Measurements from ENCODE around the gene RPA3. TPM values are rescaled to one million over a fixed set of nuclear protein-coding genes. Genes with fewer than 3 reads are reported as not detected.

Gene RPA3
- total RNA-seq, 1 experiment from 2014 or later: 108 TPM

DNA sequence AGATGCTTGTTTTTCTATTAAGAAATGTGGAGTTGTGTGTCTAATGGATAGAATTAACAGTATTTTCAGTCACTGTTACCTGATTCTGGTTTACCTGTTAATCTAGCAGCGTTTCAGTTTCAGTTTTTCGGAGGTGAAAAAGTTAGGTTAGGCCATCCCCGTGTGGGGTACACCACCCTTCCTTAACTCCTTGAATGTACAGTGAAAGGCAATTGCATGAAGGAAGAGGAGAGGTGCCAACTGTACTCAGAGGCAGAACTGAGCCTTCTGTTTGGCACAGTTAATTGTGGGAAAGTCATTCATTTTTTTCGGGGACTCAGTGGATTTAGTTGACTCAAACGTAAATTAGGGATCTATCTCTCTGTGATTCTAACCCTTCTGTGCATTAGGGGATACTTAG, 35.5 kb downstream of the RPA3 start:
- H3K14ac ChIP-seq (ENCODE audit: insufficient read depth, low read length): no peak overlapping the region
- no CpG with 5 or more reads among the region's 5 CpGs for WGBS (ENCODE audit: extremely low coverage, insufficient read length, low lambda C conversion rate)
- Mint-ChIP-seq H3K4me1 (0 out of 4 replicates have a peak, but pooled peaks cover 0 to 9% of the 10 kb centered on the region in 2 experiments), H3K27ac (peak overlapping the region in 2 of 3 experiments; percentile 49 to 78; a peak in 2 of 7 replicates), H3K36me3 (ENCODE audit: insufficient read depth in 1 of 3, low read depth in 3 of 3) (peaks cover 2 to 3% (median 2%) of the 10 kb centered on the region in 3 experiments; a peak in 4 of 7 replicates), H3K9me3 (peaks cover 2% of the 10 kb centered on the region in 2 experiments; a peak in 4 of 5 replicates), H3K4me3 (no peak overlapping the region), H3K27me3 (ENCODE audit: low read depth) (no peaks in the 10 kb centered on the region)
- DNase-seq: no peak
- no peak overlapping the region for H4K8ac ChIP-seq (replicated peaks; ENCODE audit: insufficient read length, low read depth, low read length)
- no peak overlapping the region for H3K18ac ChIP-seq (ENCODE audit: insufficient read length, low read depth, low read length)
- H2BK20ac ChIP-seq (ENCODE audit: low read depth, low read length, poor library complexity, severe bottlenecking): no peak overlapping the region
- H3K23ac ChIP-seq (ENCODE audit: insufficient read length, low read depth, low read length): no peak overlapping the region
- H3K9me3 ChIP-seq (ENCODE audit: control insufficient read depth, low read depth, low read length): no peaks in the 10 kb centered on the region
- H3K4me2 ChIP-seq (ENCODE audit: insufficient read depth, insufficient read length, low read length): no peak overlapping the region
- no peak overlapping the region for H2AFZ ChIP-seq (ENCODE audit: low read length)
- no peaks in the 10 kb centered on the region; the same call in 1 of the 2 replicates for H3K4me1 ChIP-seq (ENCODE audit: insufficient read depth, low read length)
- no peak overlapping the region for H2BK5ac ChIP-seq (ENCODE audit: insufficient read length, low read length)
- no peak overlapping the region for H2BK12ac ChIP-seq (ENCODE audit: insufficient read length, low read depth, low read length)
- no peaks in the 10 kb centered on the region for H3K27me3 ChIP-seq (ENCODE audit: insufficient read depth, low read length)
- no peaks in the 10 kb centered on the region for H3K23me2 ChIP-seq (ENCODE audit: insufficient read length, low read depth, low read length, poor library complexity, severe bottlenecking)
- H3K56ac ChIP-seq (ENCODE audit: insufficient read length, low read depth, low read length): no peak overlapping the region
- H3K4ac ChIP-seq (ENCODE audit: low read depth, low read length): no peak overlapping the region
- H3K9ac ChIP-seq (ENCODE audit: extremely low read depth, insufficient read length, low read length): no peak overlapping the region
- no peak overlapping the region for H3K27ac ChIP-seq (ENCODE audit: insufficient read length, low read depth, low read length)
- H4K5ac ChIP-seq (ENCODE audit: insufficient read length, low read depth, low read length): no peak overlapping the region
- H3K79me1 ChIP-seq (ENCODE audit: insufficient read depth, low read depth, low read length, poor library complexity, severe bottlenecking): no peaks in the 10 kb centered on the region
- no peak overlapping the region for H4K91ac ChIP-seq (ENCODE audit: insufficient read length, low read depth, low read length)
- no peak overlapping the region for H3T11ph ChIP-seq (ENCODE audit: low read length)
- H2BK15ac ChIP-seq (ENCODE audit: low read depth, low read length): no peak overlapping the region
- no peaks in the 10 kb centered on the region for H4K20me1 ChIP-seq (ENCODE audit: control insufficient read depth, insufficient read depth, insufficient read length)
- no peaks in the 10 kb centered on the region for H3K79me2 ChIP-seq (ENCODE audit: insufficient read depth, low read length)
- no peak overlapping the region for H2AK5ac ChIP-seq (ENCODE audit: insufficient read length, low read length)
- H2BK120ac ChIP-seq (ENCODE audit: low read depth, low read length, poor library complexity, severe bottlenecking): no peak overlapping the region
- TF ChIP-seq, protein P1, sequence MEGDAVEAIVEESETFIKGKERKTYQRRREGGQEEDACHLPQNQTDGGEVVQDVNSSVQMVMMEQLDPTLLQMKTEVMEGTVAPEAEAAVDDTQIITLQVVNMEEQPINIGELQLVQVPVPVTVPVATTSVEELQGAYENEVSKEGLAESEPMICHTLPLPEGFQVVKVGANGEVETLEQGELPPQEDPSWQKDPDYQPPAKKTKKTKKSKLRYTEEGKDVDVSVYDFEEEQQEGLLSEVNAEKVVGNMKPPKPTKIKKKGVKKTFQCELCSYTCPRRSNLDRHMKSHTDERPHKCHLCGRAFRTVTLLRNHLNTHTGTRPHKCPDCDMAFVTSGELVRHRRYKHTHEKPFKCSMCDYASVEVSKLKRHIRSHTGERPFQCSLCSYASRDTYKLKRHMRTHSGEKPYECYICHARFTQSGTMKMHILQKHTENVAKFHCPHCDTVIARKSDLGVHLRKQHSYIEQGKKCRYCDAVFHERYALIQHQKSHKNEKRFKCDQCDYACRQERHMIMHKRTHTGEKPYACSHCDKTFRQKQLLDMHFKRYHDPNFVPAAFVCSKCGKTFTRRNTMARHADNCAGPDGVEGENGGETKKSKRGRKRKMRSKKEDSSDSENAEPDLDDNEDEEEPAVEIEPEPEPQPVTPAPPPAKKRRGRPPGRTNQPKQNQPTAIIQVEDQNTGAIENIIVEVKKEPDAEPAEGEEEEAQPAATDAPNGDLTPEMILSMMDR (conservative IDR thresholded peaks at IDR 0.05): no peak
